ENCODE measurements around the gene AP3B1.

The AP3B1 gene

GRCh38 chr5:78103232-78103918 is 191.1 kb downstream of the AP3B1 start:
- H3K27ac ChIP-seq: no peak overlapping the region
- no peak for TF ChIP-seq CTCF (conservative IDR thresholded peaks at IDR 0.05)
- TF ChIP-seq ZFX (IDR thresholded peaks at IDR 0.05): no peak

- H3K27ac ChIP-seq: no peak overlapping the region
- no peak for TF ChIP-seq CTCF (conservative IDR thresholded peaks at IDR 0.05)
- no peak for TF ChIP-seq ZFX (IDR thresholded peaks at IDR 0.05)
Measured at GRCh38 chr5:78102500-78102899, 192.0 kb downstream of the AP3B1 start.

- TF ChIP-seq CTCF (conservative IDR thresholded peaks at IDR 0.05) (no peak), ZFX (IDR thresholded peaks at IDR 0.05) (no peak)
- H3K27ac ChIP-seq: peak overlapping the region; percentile 79
Measured at GRCh38 chr5:78095125-78095524, 199.4 kb downstream of the AP3B1 start.

- H3K27ac ChIP-seq: no peak overlapping the region
- TF ChIP-seq ZFX (IDR thresholded peaks at IDR 0.05): no peak
- TF ChIP-seq CTCF (conservative IDR thresholded peaks at IDR 0.05): no peak
Measured at GRCh38 chr5:78090002-78090401, 204.5 kb downstream of the AP3B1 start.

- H3K27ac ChIP-seq: no peak overlapping the region
- TF ChIP-seq ZFX (IDR thresholded peaks at IDR 0.05) (no peak), CTCF (conservative IDR thresholded peaks at IDR 0.05) (no peak)
Measured at GRCh38 chr5:78078858-78079257, 215.6 kb downstream of the AP3B1 start.

- no peak overlapping the region for H3K27ac ChIP-seq
- TF ChIP-seq CTCF (conservative IDR thresholded peaks at IDR 0.05) (no peak), ZFX (IDR thresholded peaks at IDR 0.05) (no peak)
Measured at GRCh38 chr5:78077369-78078068, 217.0 kb downstream of the AP3B1 start.

- no peak overlapping the region for H3K27ac ChIP-seq
Measured at GRCh38 chr5:78076351-78076750, 218.1 kb downstream of the AP3B1 start.

More at GRCh38 chr5:78076351-78076750, 218.1 kb downstream of the AP3B1 start:
- TF ChIP-seq CTCF (conservative IDR thresholded peaks at IDR 0.05): no peak
- no peak for TF ChIP-seq ZFX (IDR thresholded peaks at IDR 0.05)

All from C4-2B (cell line).